TTC549 (cell line): ENCODE measurements around the gene CMTM6.
"Not testable (repeated sequence)": the region's sequence is repeated elsewhere in the genome, so short reads cannot be mapped to it uniquely, and the experiment has no call there.

Experiments
- FAIRE-seq: peaks from 2 replicates; lab custom pipeline; 2012; peaks lifted over from hg19 to GRCh38; lab: Jason Lieb, UNC

CMTM6 gene

GRCh38 chr3:32466808-32467207, 35.8 kb downstream of the CMTM6 start:
- FAIRE-seq = not testable (repeated sequence)

- not testable (repeated sequence) for FAIRE-seq
Observed at GRCh38 chr3:32464726-32465125, 37.9 kb downstream of the CMTM6 start.

DNA sequence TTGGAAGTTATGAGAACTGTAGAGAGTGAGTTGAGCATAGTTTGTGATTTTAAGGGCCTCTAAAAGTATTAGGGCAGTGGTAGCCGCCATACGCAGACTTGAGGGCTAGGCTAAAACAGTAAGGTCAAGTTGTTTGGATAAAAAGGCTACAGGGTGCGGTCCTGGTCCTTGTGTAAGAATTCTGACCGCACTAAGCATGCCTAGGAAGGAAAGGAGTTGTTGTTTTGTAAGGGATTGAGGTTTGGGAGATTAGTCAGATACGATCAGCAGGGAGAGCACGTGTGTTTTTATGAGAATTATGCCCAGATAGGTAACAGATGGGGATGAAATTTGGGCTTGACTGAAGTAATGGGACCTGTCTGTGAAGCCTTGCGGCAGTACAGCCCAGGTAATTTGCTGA, 39.2 kb downstream of the CMTM6 start:
- not testable (repeated sequence) for FAIRE-seq

- not testable (repeated sequence) for FAIRE-seq
Observed at GRCh38 chr3:32462191-32462986, 40.3 kb downstream of the CMTM6 start.

GRCh38 chr3:32460817-32461496, 41.7 kb downstream of the CMTM6 start:
- not testable (repeated sequence) for FAIRE-seq

DNA sequence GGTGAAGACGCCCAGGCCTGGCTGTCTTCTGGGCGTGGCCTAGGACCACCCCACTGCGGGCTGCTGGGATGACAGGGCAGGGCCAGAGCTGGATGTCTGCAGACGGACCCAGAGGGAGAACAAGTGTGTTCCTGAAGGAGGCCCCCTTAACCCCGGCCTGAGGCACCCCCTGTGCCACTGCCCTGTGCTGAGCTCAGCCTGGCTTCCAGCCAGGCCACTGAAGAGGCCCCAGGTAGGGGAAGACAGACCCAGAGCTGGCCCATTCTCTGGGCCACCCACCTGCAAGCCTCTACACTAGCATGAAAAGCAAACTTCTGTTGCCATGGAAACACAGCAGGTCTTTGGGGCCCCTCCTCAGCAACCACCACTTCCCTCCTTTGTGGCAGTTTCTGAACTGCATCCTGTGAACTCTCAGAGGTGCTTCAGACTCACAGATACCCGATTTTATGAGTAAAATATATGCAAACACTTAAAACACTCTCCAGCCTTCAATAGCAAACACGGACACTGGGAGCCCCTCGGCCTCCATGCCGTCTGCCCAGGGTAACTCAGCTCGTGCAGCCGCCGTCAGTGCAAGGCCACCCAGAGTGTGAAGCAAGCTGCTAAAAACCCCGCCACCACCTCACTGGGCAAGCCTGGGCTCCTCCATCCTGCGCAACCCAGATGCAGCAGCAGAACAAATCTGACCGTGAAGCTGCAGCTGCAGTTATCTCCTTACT, 42.5 kb downstream of the CMTM6 start:
- no peak for FAIRE-seq

GRCh38 chr3:32459450-32459849, 43.2 kb downstream of the CMTM6 start:
- FAIRE-seq = no peak

DNA sequence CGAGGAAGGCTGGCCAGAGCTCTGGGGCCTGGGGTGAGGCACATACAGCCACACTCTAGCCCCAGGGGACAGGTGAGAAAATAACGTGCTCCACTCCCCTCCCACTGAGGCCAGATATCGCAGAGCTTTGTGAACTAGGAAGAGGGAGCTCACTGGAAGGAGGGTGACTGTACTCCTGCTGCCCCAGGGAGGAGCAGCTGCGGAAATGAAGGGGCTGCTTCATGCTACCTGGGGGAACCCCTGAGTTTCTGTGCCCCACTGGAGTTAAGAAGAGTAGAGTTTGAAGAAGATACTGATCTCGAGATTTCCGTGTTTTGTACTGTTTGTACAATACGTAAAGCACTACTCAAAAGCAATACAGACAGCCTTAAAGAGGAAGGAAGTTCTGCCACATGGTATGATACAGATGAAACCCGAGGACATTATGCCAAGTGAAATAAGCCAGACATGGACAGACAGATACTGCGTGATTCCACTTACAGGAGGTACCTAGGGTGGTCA, 44.6 kb downstream of the CMTM6 start:
- no peak for FAIRE-seq

DNA sequence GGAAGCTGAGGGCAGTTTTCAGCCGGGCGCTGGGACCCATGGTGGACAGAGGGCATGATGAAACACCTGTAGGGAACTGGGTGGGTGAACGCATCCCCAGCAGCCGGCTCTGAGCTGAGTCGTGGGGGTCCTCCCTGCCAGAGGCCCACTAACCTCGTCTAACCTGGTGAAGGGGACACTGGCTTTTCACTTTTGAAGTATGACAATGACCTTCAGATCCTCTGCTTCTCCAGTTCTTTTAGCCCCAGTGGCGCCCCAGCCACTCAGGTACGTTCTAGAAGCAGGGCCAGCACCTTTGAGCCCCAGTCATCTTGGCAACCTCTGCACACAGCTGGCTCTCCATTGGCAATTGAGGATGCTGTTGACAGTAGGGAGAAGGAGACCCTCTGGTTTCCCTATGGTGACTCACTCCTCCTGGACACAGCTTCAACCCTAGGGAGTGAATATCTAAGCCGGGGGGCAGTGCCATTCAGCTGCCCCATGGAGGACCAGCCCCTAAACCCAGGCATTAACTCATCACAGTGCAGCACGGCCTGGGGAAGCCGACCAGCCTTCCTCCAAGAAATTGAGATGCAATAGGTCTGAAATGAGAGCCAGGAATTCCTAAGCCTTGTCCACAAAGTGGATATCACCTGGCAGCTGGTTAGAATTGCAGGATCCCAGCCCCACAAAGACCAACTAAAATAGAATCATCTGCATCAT, 46.1 kb downstream of the CMTM6 start:
- no peak for FAIRE-seq

DNA sequence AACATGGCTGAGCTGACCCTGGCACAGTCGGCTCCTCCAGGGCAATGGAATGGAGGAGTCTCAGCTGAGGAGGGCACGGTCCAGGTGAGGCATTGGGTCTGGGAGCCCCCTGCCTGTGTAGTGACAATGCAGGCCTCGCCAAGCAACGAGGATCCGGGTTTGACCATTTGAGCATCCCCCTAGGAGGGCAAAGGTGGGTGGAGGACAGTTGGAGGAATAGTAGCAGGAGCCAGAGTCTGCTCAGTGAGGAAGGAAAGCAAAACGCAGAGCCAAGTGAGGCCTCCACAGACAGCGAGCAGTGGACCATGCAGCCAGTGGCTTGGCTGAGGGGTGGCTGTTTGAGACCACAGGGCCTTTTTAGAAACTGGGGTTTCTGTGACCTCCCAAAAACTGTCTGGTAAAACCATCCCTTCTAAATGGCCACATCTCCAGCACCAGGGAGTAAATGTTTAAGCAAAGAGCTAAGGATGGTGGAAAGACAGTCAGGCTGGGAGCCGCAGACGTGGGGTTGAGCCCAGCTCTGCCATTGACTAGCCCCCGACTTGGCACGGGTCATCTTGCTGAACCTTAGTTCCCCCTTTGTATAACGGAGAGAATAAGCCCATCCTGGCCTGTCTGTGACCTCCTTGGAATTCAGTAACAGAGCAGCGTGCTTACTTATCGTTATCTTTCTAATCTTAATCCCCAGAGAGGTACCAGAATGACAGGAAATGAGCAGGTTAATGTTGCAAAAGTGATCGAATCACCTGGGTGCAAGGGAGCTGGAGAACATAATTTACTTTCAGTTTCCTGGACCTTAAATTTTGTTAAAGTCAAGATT, 46.8 kb downstream of the CMTM6 start:
- FAIRE-seq = no peak

DNA sequence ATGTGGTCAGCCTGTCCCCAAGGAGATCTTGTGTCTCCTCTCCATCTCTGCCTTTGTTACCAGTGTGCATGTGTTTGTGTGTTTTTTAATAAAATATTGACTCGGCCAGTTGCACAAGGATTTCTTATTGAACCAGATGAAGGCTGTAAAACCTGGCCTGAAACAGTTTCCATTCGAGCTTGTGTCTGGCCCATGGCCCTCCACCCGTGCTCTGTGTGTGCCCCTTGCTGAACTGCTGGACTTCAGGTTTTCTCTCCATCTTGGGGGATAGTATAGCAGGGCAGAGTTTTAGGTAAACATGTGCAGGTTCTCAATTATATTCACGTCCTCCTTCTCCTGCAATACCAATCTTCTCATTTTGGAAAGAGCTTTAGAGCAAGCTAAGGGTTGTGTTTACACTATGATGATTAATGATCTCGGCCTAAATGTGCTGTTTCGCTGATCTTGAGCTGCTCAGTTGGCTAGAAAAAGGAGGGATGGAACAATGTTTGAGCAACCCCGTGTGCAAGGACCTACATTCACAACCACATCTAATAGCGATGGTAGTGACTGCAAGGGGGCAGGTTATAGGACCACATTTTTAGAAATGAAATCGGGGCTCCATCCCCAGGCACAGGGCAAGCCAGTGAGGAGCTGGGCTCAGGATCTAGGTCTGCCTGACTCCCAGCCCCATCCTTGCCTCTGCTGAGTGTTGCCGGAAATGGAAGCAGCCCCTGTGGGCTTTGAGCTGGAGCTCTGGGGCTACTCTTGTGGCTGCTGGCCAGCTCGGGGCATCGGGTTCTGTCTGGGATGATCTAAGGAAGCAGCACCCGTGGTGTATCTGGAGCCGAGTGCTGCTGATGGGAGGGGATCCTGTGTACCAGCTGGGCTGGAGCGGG, 47.7 kb downstream of the CMTM6 start:
- FAIRE-seq = no peak

GRCh38 chr3:32454111-32454510, 48.5 kb downstream of the CMTM6 start:
- no peak for FAIRE-seq

GRCh38 chr3:32453346-32453745, 49.3 kb downstream of the CMTM6 start:
- FAIRE-seq = no peak

- no peak for FAIRE-seq
Observed at GRCh38 chr3:32452009-32452408, 50.6 kb downstream of the CMTM6 start.

DNA sequence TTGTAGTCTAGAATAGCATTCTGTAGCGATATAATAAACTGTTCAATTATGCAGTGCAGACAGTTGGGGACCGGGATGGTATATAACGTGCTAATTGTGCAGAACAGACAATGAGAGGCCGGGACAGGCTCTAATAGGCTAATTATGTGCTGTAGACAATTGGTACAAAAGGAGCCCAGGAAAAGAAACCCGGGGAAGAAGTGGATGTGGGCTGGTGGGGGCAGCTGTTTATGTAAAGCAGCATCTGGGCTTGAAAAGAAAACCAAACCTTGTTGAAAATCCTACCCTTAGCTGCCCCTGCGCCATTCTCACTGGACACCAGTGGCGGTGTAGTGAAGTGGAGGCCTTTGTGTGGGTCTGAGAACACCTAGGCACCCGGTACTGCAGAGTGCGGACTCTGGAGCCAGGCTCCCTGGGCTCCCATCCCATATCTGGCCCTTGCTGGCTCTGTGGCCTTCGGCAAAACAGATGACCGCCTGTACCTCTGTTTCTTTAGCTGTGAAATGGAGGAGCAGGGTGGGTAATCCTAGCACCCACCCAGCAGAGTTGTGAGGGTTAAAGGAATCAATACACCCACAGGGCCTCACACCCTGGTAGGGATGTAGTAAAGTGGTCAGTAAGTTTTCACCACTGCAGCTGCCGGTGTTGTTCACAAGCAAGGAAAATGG, 51.5 kb downstream of the CMTM6 start:
- FAIRE-seq = no peak

GRCh38 chr3:32450426-32450825, 52.2 kb downstream of the CMTM6 start:
- FAIRE-seq = no peak

DNA sequence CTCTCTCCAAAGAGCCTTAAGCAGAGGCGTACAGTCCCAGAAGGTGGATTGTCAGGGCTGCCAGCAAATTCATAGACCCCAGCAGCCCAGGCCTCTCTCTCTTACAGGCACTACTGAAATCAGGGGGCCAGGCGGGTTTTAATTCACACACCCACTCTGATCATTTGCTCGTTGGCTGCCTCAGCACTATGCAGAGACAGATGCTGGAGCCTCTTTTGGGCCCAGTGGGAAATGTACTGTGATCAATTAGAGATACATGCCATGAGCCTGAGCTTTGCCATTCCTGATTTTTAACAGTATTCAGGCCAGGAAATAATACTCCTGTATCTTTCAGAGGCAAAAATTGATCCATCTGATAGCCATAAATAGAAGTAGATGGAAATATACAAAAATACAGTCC, 53.0 kb downstream of the CMTM6 start:
- no peak for FAIRE-seq

DNA sequence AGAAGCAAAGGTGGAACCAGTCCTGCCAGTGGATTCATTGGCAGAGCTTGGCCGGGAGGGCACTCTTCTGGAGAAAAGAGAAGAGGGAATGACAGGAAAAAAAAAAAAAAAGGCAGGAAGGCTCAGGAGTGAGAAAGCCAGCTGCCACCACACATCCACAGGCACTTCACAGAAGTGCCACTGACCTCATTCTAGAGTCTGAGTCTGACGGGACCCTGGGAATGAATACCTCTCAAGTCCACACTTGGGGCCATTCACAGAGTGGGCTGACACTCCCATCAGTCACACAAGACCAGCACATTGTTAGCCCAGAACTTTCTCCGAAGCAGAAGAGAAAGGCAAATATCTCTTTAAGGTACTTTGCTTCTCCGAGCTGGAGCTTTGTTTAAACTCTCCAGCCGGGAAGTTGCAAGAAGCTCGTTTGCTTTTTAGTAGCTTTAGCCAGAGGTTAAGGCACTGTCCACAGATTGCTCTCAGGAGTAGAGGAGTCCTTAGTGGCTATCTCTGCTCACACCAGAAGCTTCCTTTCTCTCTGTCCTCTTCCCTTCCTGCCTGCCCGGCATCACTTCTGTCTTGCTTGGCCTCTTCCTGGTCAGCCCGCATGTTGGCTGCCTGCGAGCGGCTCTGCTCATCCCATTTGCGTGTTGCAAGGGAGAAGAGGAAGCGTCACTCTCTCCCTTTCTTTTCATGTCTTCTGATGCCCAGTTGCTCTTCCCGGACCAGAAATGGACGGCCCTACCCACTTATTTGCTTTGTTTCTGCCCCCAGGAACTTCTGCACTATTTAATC, 53.8 kb downstream of the CMTM6 start:
- no peak for FAIRE-seq

DNA sequence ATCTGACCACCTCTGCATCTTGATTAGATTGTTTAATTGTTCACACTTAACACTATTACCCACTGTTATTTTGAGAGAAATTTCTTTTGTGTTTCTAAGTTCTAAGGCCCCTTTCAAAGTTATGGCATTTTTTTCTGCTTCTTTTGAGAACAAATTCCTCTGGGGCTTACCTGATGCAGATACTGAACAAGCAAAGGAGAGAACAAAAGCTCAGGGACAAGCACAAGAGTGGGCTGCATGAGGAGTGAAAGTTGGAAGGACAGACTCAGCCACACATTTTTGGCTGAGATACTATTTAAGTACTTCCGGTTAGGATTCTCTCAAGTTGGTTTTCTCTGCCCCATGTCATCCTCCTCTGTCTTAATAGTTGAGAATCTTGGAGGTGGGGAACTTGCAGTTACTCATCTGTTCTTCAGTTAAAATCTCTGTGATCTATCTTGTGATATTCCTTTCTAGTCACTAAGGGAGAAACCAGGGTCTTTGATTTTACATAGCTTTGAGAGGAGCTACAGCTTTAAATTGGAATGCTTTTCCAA, 54.7 kb downstream of the CMTM6 start:
- no peak for FAIRE-seq
